ENCODE results near the gene LEMD1.

DNA sequence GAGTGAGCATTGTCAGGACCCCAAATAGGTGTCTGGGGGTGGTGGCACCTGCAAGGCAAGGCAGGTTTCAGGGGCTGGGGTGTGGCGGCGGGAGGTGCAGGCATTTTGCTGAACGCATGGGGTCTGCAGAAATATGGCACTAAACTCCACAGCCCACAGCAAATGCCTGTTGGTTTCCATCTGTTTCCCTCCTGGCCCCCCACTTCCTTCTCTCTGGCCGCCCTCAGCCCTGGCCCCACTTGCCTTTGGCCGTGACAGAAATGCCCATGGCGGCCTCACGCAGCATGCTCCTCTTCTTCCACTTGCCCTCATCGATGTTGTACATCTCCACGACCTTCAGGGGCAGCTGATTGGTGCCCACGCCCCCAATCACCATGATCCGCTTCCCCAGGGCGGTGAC lies 78.9 kb downstream of the LEMD1 start:
- TF ChIP-seq TAF1 (IDR thresholded peaks at IDR 0.05; ENCODE audit: low read depth) (no peak), RAD21 (conservative IDR thresholded peaks at IDR 0.05) (no peak), POLR2AphosphoS5 (IDR thresholded peaks at IDR 0.05) (no peak), EZH2 (IDR thresholded peaks at IDR 0.05; ENCODE audit: borderline replicate concordance, insufficient read depth, low read length, poor library complexity, severe bottlenecking) (no peak)
- TF ChIP-seq, protein P1, sequence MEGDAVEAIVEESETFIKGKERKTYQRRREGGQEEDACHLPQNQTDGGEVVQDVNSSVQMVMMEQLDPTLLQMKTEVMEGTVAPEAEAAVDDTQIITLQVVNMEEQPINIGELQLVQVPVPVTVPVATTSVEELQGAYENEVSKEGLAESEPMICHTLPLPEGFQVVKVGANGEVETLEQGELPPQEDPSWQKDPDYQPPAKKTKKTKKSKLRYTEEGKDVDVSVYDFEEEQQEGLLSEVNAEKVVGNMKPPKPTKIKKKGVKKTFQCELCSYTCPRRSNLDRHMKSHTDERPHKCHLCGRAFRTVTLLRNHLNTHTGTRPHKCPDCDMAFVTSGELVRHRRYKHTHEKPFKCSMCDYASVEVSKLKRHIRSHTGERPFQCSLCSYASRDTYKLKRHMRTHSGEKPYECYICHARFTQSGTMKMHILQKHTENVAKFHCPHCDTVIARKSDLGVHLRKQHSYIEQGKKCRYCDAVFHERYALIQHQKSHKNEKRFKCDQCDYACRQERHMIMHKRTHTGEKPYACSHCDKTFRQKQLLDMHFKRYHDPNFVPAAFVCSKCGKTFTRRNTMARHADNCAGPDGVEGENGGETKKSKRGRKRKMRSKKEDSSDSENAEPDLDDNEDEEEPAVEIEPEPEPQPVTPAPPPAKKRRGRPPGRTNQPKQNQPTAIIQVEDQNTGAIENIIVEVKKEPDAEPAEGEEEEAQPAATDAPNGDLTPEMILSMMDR (IDR thresholded peaks at IDR 0.05; ENCODE audit: poor library complexity, severe bottlenecking), result no peak
- TF ChIP-seq, protein P2, sequence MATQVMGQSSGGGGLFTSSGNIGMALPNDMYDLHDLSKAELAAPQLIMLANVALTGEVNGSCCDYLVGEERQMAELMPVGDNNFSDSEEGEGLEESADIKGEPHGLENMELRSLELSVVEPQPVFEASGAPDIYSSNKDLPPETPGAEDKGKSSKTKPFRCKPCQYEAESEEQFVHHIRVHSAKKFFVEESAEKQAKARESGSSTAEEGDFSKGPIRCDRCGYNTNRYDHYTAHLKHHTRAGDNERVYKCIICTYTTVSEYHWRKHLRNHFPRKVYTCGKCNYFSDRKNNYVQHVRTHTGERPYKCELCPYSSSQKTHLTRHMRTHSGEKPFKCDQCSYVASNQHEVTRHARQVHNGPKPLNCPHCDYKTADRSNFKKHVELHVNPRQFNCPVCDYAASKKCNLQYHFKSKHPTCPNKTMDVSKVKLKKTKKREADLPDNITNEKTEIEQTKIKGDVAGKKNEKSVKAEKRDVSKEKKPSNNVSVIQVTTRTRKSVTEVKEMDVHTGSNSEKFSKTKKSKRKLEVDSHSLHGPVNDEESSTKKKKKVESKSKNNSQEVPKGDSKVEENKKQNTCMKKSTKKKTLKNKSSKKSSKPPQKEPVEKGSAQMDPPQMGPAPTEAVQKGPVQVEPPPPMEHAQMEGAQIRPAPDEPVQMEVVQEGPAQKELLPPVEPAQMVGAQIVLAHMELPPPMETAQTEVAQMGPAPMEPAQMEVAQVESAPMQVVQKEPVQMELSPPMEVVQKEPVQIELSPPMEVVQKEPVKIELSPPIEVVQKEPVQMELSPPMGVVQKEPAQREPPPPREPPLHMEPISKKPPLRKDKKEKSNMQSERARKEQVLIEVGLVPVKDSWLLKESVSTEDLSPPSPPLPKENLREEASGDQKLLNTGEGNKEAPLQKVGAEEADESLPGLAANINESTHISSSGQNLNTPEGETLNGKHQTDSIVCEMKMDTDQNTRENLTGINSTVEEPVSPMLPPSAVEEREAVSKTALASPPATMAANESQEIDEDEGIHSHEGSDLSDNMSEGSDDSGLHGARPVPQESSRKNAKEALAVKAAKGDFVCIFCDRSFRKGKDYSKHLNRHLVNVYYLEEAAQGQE (IDR thresholded peaks at IDR 0.05; ENCODE audit: borderline replicate concordance), result no peak
